HCT116 (cell line): ENCODE data around the gene SCT. TPM values are rescaled to one million over a fixed set of nuclear protein-coding genes. Genes with fewer than 3 reads are reported as not detected.

Experiments
- ATAC-seq: fragments of 200-7000 bp; cut with Tn5 transposase; 2 replicates; pipeline ENCODE4 v1.9.1; 2020; ENCODE audit warnings: mild to moderate bottlenecking, moderate library complexity
- BruUV-seq: library from RNA; stranded (reverse); fragments of 400-500 nt; replicated peaks from 2 replicates; lab custom pipeline; 2021; lab: Mats Ljungman, UMichigan
- CTCF ChIA-PET: fragments of 300-600 bp; sonication (Branson Sonifier 250); formaldehyde crosslinking; loops from one replicate; lab custom pipeline; 2021; ENCODE audit warnings: antibody characterized with exemption; lab: Charles Lee
- POLR2A ChIA-PET: fragments of 300-600, 350-600 bp; sonication (Branson Sonifier 250); formaldehyde crosslinking; loops from one replicate; lab custom pipeline; 2021; ENCODE audit warnings: antibody characterized with exemption; lab: Charles Lee
- RAD21 ChIA-PET, 2 experiments: fragments of 300-600 bp; sonication (Branson Sonifier 250); formaldehyde crosslinking; loops; one replicate each; lab custom pipeline; 2023; ENCODE audit warnings: low total read pairs in 2 of 2; ENCODE audit not compliant: uncharacterized antibody in 2 of 2, unreplicated experiment in 2 of 2, low non-redundant PET in 1 of 2; lab: Charles Lee
- DNase-seq: peaks from one replicate; pipeline ENCODE4 v3.0.0-alpha.2; 2010; ENCODE audit warnings: low read depth, low spot score
- H2AFZ ChIP-seq: fragments of 200-600 bp; shearing (Covaris generic), sonication (generic); 2 replicates; pipeline ENCODE4 v1.6.1; 2017; ENCODE audit warnings: low read depth, mixed run types, mixed read lengths, antibody characterized with exemption, low read length; ENCODE audit not compliant: poor library complexity, severe bottlenecking
- H3K27ac ChIP-seq: 2 replicates; pipeline ENCODE4 v1.5.1; 2012; ENCODE audit warnings: low read depth, low read length
- H3K27me3 ChIP-seq: fragments of 200-600 bp; sonication (generic); 2 replicates; pipeline ENCODE4 v1.6.1; 2016; ENCODE audit warnings: mixed run types, low read length, mixed read lengths; ENCODE audit not compliant: insufficient read depth
- H3K36me3 ChIP-seq, 2 experiments: fragments of 200-500 bp in 1 of 2; fragments of 200-600 bp in 1 of 2; sonication (Bioruptor generic) in 1 of 2; sonication (generic) in 1 of 2; 2 replicates each; pipeline versions ENCODE4 v1.5.1 to v1.6.1; 2014 to 2016; ENCODE audit warnings: low read length in 2 of 2, inconsistent platforms in 1 of 2, mixed read lengths in 1 of 2, mixed run types in 1 of 2; ENCODE audit not compliant: insufficient read depth in 2 of 2, control insufficient read depth in 1 of 2
- H3K4me1 ChIP-seq, 2 experiments: fragments of 200-600 bp in 1 of 2; sonication (generic) in 1 of 2; 2 replicates each; pipeline versions ENCODE4 v1.5.1 to v1.6.1; 2012 to 2017; ENCODE audit warnings: low read length in 2 of 2, inconsistent platforms in 1 of 2, mild to moderate bottlenecking in 1 of 2, mixed read lengths in 1 of 2, mixed run types in 1 of 2, moderate library complexity in 1 of 2; ENCODE audit not compliant: insufficient read depth in 2 of 2, control insufficient read depth in 1 of 2
- H3K4me2 ChIP-seq: fragments of 200-600 bp; sonication (generic); 2 replicates; pipeline ENCODE4 v1.6.1; 2017; ENCODE audit warnings: mixed run types, low read length, mixed read lengths
- H3K4me3 ChIP-seq, 2 experiments: fragments of 200-600 bp in 1 of 2; sonication (generic) in 1 of 2; replicated peaks in 1 of 2; 2 replicates each; pipeline ENCODE4 v1.5.1; 2011 to 2016; ENCODE audit warnings: low read length in 2 of 2, control low read depth in 1 of 2, low read depth in 1 of 2, mild to moderate bottlenecking in 1 of 2, mixed read lengths in 1 of 2, mixed run types in 1 of 2
- H3K79me2 ChIP-seq: fragments of 200-600 bp; sonication (generic); 2 replicates; pipeline ENCODE4 v1.6.1; 2017; ENCODE audit warnings: mild to moderate bottlenecking, mixed run types, low read length, moderate library complexity, mixed read lengths; ENCODE audit not compliant: insufficient read depth
- H3K9ac ChIP-seq: fragments of 200-600 bp; sonication (generic); 2 replicates; pipeline ENCODE4 v1.6.1; 2016; ENCODE audit warnings: low read length, mixed read lengths
- H3K9me2 ChIP-seq: fragments of 200-600 bp; sonication (generic), shearing (Covaris generic); 2 replicates; pipeline ENCODE4 v1.6.1; 2017; ENCODE audit warnings: mixed run types, mild to moderate bottlenecking, moderate library complexity; ENCODE audit not compliant: insufficient read depth
- H3K9me3 ChIP-seq, 2 experiments: fragments of 200-500 bp in 1 of 2; fragments of 200-600 bp in 1 of 2; sonication (Bioruptor generic) in 1 of 2; sonication (generic) in 1 of 2; 2 replicates each; pipeline ENCODE4 v1.6.1; 2014 to 2017; ENCODE audit warnings: low read length in 2 of 2, mixed read lengths in 2 of 2, inconsistent platforms in 1 of 2, low read depth in 1 of 2, mild to moderate bottlenecking in 1 of 2, mixed run types in 1 of 2, moderate library complexity in 1 of 2; ENCODE audit not compliant: control insufficient read depth in 1 of 2, insufficient read depth in 1 of 2
- H4K20me1 ChIP-seq: fragments of 200-600 bp; sonication (generic), shearing (Covaris generic); 2 replicates; pipeline ENCODE4 v1.6.1; 2017; ENCODE audit warnings: mixed run types, mild to moderate bottlenecking, moderate library complexity; ENCODE audit not compliant: insufficient read depth
- CBX3 ChIP-seq: IDR thresholded peaks from 2 replicates; pipeline ENCODE4 v1.6.1; 2012; ENCODE audit warnings: low read depth
- CEBPB ChIP-seq: IDR thresholded peaks from 2 replicates; pipeline ENCODE4 v1.6.1; 2012; ENCODE audit warnings: low read depth
- ELF1 ChIP-seq: IDR thresholded peaks from 2 replicates; pipeline ENCODE4 v1.6.1; 2012; ENCODE audit warnings: low read depth, borderline replicate concordance
- EZH2 ChIP-seq: fragments of 200-600 bp; sonication (generic); IDR thresholded peaks from 2 replicates; pipeline ENCODE4 v1.6.1; 2017; ENCODE audit warnings: antibody characterized with exemption, mixed run types
- EZH2phosphoT487 ChIP-seq: fragments of 200-600 bp; IDR thresholded peaks from 2 replicates; pipeline ENCODE4 v1.6.1; 2018; ENCODE audit warnings: antibody characterized with exemption, borderline replicate concordance
- JUND ChIP-seq: IDR thresholded peaks from 2 replicates; pipeline ENCODE4 v1.6.1; 2012
- MAX ChIP-seq: IDR thresholded peaks from 2 replicates; pipeline ENCODE4 v1.6.1; 2012
- POLR2A ChIP-seq: IDR thresholded peaks from 2 replicates; pipeline ENCODE4 v1.7.0; 2011; ENCODE audit warnings: borderline replicate concordance; ENCODE audit not compliant: insufficient read depth, insufficient read length; ENCODE audit errors: extremely low read depth
- RAD21 ChIP-seq: IDR thresholded peaks from 2 replicates; pipeline ENCODE4 v1.6.1; 2012; ENCODE audit warnings: low read depth, mild to moderate bottlenecking
- SIN3A ChIP-seq: IDR thresholded peaks from 2 replicates; pipeline ENCODE4 v1.6.1; 2012; ENCODE audit warnings: low read depth
- SP1 ChIP-seq: IDR thresholded peaks from 2 replicates; pipeline ENCODE4 v1.6.1; 2012; ENCODE audit warnings: low read depth
- SRF ChIP-seq: IDR thresholded peaks from 2 replicates; pipeline ENCODE4 v1.6.1; 2012; ENCODE audit warnings: low read depth
- TCF7L2 ChIP-seq: IDR thresholded peaks from 2 replicates; pipeline ENCODE4 v1.7.0; 2011; ENCODE audit warnings: borderline replicate concordance, inconsistent platforms; ENCODE audit not compliant: insufficient read depth, insufficient read length; ENCODE audit errors: extremely low read depth
- YY1 ChIP-seq: IDR thresholded peaks from 2 replicates; pipeline ENCODE4 v1.6.1; 2011; ENCODE audit warnings: low read length, low read depth, moderate library complexity, mild to moderate bottlenecking; ENCODE audit not compliant: insufficient replicate concordance; ENCODE audit errors: extremely low read depth
- ZFX ChIP-seq: fragments of 450-650 bp; IDR thresholded peaks from 2 replicates; pipeline ENCODE4 v1.6.1; 2017
- intact Hi-C: fragments of 100-400 bp; cut with micrococcal nuclease; formaldehyde crosslinking; loops from 2 replicates; pipeline ENCODE4 v1.10.0; 2022
- total RNA-seq: library from RNA; stranded (reverse); gene quantifications from one replicate; pipeline ENCODE4 v1.2.1, GENCODE V29; 2021; ENCODE audit not compliant: unreplicated experiment
- TF ChIP-seq, protein P1 (sequence below): IDR thresholded peaks from 2 replicates; pipeline ENCODE4 v1.6.1; 2012
- TF ChIP-seq, protein P2 (sequence below): IDR thresholded peaks from 2 replicates; pipeline ENCODE4 v1.6.1; 2012; ENCODE audit warnings: low read depth

SCT gene
- total RNA-seq, 1 experiment from 2014 or later, result not detected

- CTCF ChIA-PET, result no interaction called here
Observed at GRCh38 chr11:578276-579035, 48.5 kb downstream of the SCT start.

More at GRCh38 chr11:578276-579035, 48.5 kb downstream of the SCT start:
- Histone ChIP-seq H3K4me3 (peak overlapping the region; percentile 97 to 99), H3K36me3 (peaks cover 9 to 19% of the 10 kb centered on the region in 2 experiments; a peak in 3 of 4 replicates), H3K9me3 (no peaks in the 10 kb centered on the region), H3K4me1 (peaks cover 12 to 32% of the 10 kb centered on the region in 2 experiments), H3K4me2 (peak overlapping the region; percentile 94), H2AFZ (no peak overlapping the region), H4K20me1 (no peaks in the 10 kb centered on the region; the same call in 1 of the 2 replicates), H3K9me2 (no peaks in the 10 kb centered on the region), H3K9ac (peak overlapping the region; percentile 98; the same call in 1 of the 2 replicates), H3K27me3 (no peaks in the 10 kb centered on the region), H3K27ac (peak overlapping the region; percentile 35; the same call in 1 of the 2 replicates), H3K79me2 (peaks cover 69% of the 10 kb centered on the region)
- intact Hi-C loops, result no loop called here
- RAD21 ChIA-PET, result no interaction called here
- ATAC-seq (no peak), DNase-seq (no peak)
- no peak for TF ChIP-seq ELF1
- no peak for TF ChIP-seq POLR2A
- no peak for TF ChIP-seq YY1
- TF ChIP-seq CEBPB, result no peak
- no peak for TF ChIP-seq SRF
- no peak for TF ChIP-seq EZH2
- TF ChIP-seq SP1, result no peak
- no peak for TF ChIP-seq RAD21
- no peak for TF ChIP-seq TCF7L2
- TF ChIP-seq ZFX, result no peak
- TF ChIP-seq SIN3A, result no peak
- TF ChIP-seq, protein P1, sequence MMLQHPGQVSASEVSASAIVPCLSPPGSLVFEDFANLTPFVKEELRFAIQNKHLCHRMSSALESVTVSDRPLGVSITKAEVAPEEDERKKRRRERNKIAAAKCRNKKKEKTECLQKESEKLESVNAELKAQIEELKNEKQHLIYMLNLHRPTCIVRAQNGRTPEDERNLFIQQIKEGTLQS, result no peak
- TF ChIP-seq EZH2phosphoT487, result no peak
- no peak for TF ChIP-seq MAX
- TF ChIP-seq CBX3, result no peak
- TF ChIP-seq JUND, result no peak
- TF ChIP-seq, protein P2, sequence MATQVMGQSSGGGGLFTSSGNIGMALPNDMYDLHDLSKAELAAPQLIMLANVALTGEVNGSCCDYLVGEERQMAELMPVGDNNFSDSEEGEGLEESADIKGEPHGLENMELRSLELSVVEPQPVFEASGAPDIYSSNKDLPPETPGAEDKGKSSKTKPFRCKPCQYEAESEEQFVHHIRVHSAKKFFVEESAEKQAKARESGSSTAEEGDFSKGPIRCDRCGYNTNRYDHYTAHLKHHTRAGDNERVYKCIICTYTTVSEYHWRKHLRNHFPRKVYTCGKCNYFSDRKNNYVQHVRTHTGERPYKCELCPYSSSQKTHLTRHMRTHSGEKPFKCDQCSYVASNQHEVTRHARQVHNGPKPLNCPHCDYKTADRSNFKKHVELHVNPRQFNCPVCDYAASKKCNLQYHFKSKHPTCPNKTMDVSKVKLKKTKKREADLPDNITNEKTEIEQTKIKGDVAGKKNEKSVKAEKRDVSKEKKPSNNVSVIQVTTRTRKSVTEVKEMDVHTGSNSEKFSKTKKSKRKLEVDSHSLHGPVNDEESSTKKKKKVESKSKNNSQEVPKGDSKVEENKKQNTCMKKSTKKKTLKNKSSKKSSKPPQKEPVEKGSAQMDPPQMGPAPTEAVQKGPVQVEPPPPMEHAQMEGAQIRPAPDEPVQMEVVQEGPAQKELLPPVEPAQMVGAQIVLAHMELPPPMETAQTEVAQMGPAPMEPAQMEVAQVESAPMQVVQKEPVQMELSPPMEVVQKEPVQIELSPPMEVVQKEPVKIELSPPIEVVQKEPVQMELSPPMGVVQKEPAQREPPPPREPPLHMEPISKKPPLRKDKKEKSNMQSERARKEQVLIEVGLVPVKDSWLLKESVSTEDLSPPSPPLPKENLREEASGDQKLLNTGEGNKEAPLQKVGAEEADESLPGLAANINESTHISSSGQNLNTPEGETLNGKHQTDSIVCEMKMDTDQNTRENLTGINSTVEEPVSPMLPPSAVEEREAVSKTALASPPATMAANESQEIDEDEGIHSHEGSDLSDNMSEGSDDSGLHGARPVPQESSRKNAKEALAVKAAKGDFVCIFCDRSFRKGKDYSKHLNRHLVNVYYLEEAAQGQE, result no peak
- TF ChIP-seq, all 23 proteins: peak for 0
- BruUV-seq, result no TSS peak
- POLR2A ChIA-PET, result no interaction called here
